LoVo (cell line): ENCODE data around the gene AKT1.
"Not testable (repeated sequence)": the region's sequence is repeated elsewhere in the genome, so short reads cannot be mapped to it uniquely, and the experiment has no call there.

ENCODE experiments used
- DNase-seq: peaks from one replicate; pipeline ENCODE4 v3.0.0-alpha.2; 2016; ENCODE audit warnings: low spot score

Gene AKT1

DNA sequence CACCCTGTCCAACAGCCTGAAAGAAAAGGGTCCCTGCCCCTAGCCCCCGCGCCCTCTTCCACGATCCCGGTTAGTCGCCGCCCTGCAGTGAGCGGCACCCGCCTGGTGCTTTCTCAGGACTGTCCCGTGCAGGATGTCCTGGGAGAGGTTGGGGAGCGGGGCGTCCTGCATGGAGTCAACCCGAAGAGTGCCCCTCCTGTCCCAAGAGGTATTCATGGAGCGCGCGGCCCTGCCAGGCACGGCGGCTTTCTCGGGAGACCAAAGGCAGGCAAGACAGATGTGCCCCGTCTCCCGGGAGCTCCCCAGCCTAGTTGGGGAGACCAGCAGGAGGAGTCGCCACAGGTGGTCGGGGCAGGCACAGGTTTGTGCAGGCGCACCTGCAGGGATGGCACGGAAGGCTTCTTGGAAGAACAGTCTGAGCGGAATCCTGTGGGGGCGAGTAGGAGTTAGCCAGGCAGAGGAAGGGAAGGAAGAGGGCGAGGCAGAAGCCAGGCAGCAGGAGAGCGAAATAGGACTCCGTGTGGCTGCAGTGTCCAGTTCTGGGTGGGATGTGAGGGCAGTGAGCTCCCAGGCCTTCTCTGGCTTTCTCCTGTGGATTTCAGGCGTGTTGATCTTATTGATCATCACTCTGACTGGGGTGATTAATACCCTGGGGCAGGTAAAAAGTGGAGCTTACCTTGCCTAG, 41.9 kb downstream of the AKT1 start:
- no peak for DNase-seq

DNA sequence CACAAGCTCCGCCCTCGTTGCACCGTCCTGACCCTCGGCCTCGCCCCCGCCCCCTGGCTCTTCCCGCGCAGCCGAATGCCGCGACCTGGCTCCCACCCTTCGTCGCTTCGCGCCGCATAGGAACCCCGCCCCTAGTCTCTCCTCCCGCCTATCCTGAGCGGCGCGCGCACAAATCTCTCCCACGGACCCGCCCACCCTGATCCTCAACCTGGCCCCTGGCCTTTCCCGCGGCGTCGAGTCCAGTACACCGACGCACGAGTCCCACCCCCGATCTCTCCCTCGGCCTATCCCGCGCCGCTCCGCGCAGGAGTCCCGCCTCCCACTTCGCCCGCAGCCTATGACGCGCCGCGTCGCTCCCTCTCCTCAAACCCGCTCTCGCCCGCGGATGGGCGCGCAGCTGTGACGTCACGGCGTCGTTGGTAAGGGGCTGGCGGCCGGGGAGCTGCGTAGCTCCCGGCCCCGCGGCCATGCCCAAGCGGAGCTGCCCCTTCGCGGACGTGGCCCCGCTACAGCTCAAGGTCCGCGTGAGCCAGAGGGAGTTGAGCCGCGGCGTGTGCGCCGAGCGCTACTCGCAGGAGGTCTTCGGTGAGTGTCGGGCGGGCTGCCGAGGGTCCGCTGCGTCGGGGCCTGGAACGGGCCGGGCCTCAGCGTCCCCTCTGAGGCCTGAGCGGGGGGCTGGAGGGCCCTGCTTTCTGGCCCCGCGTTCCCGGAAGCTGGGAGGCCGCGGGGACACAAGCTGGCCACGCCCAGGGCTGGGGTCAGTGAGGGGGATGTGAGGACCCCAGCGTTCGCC, 42.6 kb downstream of the AKT1 start, which contains the start of gene SIVA1:
TSS of gene SIVA1 (plus strand) at position 413 of the 793 bp plus-strand sequence. CDS start at position 468, 55 bp downstream.
- peak; percentile 99 for DNase-seq

DNA sequence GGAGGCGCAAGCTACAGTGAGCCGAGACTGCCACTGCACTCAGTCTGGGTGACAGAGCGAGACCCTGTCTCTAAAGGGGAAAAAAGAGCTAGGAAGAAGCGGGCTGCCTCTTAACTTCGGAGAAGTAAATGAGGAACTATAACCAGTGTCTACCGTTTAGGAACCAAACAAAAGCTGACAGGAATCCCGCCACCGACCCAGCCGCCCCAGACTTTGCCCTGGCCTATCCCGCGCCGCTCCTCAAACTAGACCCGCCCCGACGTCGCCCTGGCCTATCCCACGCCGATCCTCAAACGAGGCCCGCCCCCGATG, 43.2 kb downstream of the AKT1 start:
- no peak for DNase-seq

DNA sequence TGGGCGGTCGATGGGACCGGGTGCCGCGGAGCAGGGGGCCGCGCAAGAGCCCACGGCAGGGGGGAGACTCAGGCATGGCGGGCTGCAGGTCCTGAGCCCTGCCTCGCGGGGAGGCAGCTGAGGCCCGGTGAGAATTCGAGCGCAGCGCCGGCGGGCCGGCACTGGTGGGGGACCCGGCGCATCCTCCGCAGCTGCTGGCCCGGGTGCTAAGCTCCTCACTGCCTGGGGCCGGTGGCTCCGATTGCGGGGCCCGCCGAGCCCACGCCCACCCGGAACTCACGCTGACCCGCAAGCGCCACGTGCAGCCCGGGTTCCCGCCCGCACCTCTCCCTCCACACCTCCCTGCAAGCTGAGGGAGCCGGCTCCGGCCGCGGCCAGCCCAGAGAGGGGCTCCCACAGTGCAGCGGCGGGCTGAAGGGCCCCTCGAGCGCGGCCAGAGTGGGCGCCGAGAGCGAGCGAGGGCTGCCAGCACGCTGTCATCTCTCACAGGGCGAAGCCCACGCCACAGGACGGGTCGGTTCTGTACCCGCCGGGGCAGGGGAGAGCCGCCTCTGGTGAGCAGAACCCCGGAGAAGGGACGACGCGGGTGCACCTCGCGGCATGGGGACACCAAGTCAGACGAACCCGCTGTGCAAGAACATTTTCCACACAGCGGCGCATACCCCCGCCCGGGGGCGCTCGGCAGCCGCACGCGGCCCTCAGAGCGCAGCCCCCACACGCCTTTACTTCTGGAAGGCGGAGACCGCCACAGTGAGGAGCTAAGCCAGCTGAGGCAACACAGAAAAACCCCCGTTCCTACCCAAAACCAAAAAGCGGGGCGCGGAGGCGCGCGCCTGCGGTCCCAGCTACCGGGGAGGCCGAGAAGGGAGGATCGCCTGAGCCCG, 43.8 kb downstream of the AKT1 start:
- no peak for DNase-seq

DNA sequence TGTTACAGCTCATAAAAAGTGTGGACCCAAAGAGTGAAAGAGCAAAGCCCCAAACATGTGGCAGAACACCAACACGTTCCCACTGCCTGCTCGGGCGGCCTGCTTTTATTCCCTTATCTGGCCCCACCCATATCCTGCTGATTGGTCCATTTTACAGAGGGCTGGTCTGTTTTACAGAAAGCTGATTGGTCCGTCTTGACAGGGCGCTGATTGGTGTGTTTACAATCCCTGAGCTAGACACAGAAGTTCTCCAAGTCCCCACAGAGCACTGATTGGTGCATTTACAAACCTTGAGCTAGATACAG, 44.8 kb downstream of the AKT1 start:
- not testable (repeated sequence) for DNase-seq

DNA sequence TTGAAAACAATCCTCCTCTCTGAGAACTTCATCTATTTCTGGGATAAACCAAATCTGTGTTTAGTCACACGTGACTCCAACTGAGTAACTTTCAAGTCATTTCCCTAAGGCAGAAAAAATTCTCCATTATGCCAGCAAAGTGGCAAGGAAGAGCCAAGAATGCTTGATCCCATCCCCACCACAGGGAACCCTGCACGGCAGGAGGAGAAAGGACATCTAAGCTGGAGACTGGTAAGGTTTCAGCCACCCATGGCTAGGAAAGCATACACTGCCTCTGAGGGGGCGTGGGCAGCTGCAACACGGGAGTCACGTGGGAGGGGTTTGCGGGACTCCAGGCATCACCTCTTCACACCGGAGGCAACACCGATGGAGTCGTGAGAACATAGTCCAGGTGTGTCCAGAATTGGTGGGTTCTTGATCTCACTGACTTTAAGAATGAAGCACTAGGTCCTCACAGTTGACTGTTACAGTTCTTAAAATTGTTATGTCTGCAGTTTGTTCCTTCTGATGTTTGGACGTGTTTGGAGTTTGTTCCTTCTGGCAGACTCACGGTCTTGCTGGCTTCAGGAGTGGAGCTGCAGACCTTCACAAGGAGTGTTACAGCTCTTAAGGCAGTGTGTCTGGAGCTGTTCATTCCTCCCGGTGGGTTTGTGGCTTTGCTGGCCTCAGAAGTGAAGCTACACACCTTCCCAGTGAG, 45.3 kb downstream of the AKT1 start:
- DNase-seq = no peak

DNA sequence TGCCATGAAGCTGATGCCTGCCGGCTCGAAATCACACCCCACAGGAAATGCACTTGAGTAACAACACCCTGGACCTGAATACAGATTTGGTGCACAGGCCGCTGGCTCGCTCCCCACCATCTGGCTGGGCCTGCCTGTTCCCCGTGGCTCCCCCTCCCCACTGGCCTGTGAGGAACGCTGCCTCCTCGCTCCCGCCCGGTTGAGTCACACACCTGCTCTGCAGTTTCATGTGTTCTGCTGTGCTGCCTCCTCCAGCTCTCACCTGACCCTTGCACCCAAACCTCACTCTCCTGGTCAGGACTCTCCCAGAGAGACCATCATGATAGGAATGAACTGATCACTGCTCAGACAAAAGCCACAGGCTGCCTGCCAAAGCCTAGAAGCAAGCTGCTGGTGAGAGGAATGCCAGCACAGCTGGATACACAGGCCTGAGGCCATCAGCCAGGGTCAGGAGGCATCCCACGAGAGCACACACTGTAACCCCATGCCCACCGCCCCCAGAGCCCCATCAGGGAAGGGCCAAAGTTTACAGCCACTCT, 46.4 kb downstream of the AKT1 start:
- no peak for DNase-seq

DNA sequence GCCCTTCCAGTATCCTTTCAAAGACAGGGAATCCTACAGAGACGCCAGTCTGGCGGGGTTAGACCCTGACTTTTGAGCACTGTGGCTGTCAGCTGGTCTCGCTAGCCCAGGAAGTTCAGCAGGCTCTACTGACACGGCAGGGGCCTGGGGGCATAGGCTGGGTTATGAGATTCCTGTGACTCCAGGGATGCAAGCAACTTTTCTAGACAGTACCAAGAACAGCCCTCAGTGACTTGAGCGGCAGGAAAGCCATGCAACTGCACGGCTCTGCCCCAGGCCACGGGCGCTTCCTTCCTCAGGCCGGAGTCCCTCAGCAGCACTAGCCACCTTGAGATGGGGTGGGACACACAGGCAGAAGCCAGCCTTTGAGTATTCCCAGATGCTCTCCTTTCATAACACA, 47.7 kb downstream of the AKT1 start:
- no peak for DNase-seq

DNA sequence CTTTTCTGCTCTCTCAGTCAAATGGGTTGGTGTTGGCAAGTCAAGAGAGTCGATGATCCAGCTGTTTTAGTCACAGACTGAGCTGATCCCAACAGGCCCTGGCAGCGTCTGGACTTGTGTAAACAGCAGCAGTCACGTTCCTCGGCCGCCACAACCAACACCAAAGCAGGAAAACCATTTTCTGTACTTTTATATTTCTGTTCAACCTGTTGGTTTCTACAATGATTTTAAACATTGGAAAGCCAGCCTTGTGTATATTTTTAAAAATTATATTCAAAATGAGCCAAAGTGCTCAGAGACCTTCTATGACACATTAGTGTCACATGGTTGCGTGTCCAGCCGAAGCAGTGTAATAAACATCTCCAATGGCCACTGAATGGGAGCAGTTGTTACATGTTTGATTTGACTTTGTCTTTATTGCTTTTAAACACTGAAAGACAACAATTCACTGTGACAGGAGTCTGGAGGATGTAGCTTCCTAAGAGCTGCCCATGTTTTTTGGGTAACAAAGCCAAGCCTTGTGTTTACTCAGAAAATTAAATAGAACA, 48.5 kb downstream of the AKT1 start:
- no peak for DNase-seq

DNA sequence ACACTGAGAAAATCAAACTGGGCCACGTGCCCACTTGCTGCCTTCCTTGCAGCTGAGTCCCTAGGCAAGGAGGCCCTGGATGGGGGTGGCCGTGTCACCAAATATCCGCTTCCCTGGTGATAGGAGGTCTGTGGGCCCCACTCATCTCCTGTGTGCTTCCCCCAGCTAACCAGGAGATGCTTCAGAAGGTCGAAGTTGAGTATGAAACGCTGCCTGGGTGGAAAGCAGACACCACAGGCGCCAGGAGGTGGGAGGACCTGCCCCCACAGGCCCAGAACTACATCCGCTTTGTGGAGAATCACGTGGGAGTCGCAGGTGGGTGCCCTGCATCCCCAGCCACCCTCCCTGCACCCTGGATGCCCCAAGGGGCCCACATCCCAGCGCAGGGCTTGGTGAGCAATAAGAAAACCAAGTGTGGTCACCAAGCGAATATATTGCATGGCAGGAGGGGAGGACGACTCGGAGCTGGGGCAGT, 49.4 kb downstream of the AKT1 start:
- no peak for DNase-seq

DNA sequence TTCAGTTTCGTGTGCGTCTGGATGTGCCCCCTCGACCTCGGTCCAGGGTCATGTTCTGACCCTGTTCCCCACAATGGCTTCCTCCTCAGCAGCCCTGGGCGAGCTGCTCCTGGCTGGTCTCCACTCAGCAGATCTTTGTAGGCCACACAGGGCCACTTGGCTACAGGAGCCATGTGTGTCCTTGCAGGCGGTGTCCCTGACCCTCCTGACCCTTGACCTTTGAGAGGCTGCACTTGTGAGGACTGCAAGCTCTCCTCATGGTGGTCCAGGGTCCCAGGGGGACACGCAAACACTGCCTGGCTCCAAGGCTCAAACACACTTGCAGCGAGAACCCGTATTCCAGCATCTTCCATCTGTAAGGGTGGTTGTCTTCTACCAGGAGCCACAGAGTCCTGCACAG, 50.1 kb downstream of the AKT1 start:
- DNase-seq = no peak

DNA sequence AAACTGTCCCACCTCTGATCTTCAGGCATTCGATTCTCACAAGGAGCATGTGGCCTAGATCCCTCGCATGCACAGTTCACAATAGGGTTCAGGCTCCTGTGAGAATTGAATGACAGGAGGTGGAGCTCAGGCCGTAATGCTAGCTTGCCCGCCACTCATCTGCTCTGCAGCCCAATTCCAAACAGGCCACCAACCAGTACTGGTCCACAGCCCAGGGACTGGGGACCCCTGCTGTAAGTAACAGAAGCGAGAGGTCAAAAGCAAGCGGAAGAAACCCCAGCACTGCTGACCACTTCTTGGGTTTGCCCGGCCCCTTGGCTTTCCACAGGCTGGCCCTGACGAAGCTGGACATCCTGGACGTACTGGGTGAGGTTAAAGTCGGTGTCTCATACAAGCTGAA, 51.1 kb downstream of the AKT1 start:
- DNase-seq = no peak

DNA sequence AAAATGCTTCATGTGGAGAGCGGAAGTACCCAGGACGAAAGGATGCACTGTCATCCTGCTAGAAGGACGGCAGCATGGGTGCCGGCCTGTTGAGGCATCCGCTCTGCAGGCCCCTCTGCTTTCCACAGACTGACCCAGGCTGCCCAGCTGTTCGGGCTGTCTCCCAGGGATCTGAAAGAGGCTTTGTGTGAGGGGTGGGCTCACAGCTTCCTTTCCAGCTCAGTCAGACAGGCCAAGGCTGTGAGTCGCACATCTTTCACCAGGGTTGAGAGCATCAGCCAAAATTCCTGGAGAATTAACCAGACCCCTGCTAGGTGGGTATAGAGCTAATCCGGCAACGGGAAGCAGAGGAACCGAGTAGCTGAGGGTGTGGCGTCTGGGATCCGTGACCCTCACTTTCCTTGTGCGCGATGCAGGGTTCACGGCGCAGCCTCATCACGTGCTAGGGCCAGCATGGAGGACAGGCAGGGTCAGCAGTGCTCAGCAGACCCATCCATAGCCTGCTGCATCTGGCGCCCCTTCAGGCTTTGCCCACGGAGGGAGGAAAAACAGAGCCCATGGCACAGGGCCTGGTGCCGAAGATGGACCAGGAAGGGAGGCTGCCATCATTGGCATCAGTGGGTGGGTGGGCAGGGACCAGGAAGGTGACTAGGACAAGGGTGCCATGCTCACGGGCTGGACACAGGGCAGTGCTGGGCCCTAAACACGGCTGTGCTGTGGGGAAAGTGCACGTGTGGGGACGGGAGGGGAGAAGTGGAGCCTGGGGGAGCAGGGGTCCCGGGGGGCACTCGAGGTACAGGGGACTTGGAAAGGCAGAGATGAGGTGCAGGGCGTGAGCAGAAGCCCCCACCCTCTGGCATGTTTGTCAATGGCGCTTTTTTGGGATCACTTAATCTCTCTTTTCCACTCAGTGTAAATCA, 51.8 kb downstream of the AKT1 start:
- no peak for DNase-seq

DNA sequence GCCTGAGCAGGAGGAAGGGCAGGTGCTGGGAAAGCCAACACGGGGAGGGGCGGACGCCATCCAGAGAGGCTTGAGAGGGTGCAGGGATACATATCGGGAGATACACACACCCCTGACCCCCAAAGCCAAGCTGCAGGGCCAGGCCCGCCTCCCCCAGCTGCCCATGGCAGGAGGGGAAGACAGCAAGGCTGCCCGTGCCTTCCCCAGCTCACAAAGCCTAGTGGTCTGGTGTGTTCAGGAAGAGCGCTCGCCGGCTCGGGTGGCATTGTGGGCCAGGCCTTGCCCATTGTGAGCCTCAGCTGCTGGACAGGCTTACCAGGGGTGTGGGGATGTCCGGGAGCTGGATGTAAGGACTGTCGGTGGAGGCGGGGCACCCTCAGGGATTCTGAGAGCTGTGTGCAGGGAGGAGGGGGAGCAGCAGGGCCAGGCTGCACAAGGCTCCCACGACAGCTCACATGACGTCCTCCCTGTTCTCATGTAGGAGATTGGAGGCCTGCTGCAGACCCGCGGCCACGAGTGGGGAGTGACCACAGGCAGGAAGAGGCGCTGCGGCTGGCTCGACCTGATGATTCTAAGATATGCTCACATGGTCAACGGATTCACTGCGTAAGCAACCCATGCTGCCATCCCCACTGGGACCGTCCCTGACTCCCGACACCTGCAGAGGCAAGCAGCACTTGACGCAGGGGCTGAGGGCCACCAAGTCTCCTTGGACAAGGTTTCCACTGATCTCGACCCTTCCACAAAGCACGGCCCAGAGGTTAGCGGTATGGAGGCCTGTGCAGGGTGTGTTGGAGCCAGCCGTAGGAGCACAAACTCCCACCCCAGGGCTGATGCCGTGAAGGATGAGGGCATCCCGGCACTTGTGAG, 52.7 kb downstream of the AKT1 start:
- no peak for DNase-seq

DNA sequence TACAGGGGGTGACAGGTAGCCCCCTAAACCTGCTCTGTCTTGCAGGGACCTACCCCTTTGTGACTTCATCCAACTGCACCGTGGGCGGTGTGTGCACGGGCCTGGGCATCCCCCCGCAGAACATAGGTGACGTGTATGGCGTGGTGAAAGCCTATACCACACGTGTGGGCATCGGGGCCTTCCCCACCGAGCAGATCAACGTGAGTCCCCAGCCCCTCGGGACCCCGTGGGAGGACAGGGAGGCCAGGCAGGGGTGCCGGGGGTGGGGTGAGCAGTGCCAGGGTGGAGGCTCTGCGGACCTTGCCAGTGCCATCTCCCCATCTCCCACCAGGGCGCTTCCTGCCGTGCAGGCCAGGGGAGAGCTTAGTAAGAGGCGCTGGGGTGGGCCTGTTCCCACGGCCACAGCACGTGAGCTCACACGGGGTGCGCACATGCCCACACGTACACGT, 53.7 kb downstream of the AKT1 start:
- no peak for DNase-seq

DNA sequence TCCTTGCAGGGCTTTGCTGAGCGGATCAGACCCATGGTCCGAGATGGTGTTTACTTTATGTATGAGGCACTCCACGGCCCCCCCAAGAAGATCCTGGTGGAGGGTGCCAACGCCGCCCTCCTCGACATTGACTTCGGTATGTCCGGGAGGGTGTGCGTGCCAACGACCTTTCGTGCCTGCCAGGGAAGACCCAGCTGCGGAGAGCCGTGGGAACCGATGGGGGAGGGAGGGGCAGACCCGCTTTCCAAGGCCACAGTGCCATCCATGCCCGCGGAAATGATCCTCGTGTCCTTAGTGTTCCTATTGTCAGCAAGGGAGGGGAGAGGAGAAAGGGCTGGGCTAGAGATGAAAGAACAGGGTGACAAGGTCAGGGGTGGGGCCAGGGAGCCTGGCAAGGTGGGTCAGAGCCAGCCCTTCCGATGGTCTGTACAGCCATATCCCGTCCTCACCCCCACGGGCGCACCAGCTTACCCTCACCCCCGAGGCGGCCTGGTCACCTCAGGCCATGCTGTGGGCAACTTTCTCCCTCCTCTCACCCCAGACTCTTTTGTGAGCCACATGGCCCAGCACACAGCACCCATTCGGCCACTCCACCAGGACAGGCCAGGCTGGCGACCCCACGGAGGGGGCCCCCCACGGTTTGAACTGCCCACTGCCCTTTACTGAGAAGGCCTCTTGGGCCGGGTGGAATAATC, 54.3 kb downstream of the AKT1 start:
- DNase-seq = no peak

DNA sequence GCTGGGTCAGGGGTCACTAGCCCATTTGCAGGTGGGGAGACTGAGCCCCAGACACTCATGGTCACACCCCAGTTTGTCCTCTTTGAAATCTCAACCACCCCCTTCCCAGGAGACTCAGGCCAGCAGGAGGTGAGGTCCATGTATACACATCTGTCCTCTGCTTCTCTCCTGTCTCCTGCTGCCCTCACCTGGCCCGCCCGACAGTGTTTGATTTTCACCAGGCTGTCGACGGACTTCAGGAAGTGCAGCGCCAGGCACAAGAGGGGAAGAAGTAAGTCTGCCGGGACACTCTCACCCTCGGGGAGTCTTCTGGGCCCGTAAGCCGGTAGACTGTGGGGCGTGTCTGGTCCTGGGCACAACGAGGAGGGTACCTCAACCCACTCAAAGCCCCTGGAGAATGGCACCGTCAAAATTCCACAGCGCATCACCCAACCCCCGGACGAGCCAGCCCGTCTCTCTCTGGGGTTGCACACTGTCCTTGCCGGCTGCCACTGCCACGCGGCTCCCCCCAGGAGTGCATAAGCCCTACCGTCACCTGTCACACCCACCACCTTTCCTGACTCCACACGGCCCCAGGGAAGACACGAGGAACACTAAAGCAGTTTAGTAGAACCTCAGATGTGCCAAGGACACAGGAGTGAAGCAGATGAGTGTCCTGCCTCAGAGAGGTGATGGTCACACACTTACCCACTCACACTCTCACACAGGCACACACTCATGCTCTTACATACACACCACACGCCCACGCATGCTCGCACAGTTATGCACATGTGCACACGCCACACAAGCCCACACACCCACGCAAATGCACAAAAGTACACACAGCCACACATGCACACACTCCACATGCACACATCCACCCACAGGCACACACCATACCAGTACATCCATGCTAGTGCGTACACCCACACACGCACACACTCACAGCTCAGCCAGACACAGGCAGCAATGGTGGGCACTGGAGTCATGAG, 55.7 kb downstream of the AKT1 start:
- no peak for DNase-seq

DNA sequence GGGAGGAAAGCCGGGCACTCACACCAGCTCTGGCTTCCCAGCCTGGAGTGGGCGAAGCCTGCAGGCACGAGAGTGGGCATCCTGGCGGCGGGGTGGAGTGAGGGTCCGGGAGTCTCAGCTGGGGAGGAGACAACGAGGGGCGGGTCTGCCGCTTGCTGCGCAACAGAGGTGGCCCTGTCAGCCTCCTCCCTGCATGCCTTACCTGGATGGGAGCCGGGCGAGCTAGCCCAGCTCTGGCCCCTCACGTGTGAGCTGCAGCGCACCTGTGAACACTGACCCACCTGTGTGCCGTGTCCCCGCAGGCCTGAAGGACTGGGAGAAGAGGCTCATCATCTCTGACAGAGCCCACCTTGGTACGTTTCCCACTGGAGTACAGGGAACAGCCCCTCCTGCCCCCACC, 56.5 kb downstream of the AKT1 start:
- DNase-seq = no peak
